ENCODE measurements around the gene TOPORS.

- no peak for TF ChIP-seq CTCF (IDR thresholded peaks at IDR 0.05; ENCODE audit: low read depth, low read length, missing input control)
- no peak for TF ChIP-seq JUND (IDR thresholded peaks at IDR 0.05)
- no peak for TF ChIP-seq YY1 (IDR thresholded peaks at IDR 0.05)
- no peak for TF ChIP-seq RAD21 (IDR thresholded peaks at IDR 0.05)
Measured at GRCh38 chr9:32587901-32588300, 35.5 kb upstream of the TOPORS start.
